ENCODE measurements around the gene METAP1D.
"Not testable (repeated sequence)": the region's sequence is repeated elsewhere in the genome, so short reads cannot be mapped to it uniquely, and the experiment has no call there.

METAP1D gene

DNA sequence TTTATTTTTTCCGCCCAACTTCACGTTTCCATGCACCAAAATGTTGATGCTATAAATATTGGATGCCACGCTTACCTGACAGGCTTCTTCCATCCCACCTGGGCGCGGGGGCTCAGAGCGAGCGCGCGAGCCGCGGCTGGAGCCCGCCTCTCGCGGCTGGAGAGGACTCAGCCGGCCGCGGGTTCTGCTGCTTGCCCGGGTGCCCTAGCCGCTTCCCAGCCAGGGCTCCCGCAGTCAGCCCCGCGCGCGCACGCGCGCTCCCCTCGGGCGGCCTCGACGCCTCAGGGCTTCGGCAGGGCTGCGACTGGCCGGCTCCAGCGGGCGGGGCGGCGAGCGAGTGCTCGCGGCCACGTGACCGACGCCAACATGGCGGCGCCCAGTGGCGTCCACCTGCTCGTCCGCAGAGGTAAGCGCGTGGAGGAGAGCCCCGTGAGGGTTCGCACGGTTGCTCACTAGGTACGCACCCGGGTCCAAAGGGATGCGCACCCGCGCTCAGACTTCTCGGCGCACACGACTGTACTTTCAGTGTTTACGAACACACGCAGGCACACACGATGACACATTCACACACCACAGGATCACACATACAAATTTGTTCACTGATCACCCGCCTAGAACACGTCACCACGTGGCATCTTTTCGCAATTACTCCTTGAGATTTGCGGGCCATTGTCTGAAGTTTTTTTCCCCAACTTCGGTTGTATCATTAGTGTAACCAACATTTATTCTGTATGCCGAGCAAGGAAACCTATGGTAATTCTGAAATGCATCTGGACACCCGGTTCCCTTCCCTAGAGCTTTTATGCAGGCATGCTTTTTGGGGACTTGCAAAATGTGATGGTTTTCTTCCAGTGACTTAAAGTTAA is at the start of gene METAP1D:
TSS of gene METAP1D (plus strand) at position 350 of the 866 bp plus-strand sequence. CDS start at position 367, 17 bp downstream.
- DNase-seq (ENCODE audit: low read depth) = peak; percentile 94

DNA sequence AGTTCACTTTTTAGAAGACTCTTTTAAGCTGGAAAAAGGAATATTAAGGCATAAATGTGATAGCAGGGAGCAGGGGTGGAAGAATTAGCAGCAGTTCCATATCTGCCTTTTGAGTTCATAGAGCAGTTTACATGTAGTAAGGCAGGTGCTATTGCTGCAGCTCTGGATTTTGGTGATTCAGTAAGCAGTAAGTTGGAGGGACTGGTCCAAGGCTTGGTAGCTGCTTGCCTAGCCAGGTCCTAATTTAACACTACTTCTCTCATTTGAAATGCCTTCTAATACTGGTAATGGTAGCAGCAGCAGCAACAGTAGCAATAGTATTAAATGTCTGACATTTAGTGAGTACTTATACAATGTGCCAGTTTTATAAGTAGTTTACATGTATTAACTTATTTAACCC is 47.5 kb upstream of the METAP1D start:
- DNase-seq (ENCODE audit: low read depth) = no peak

DNA sequence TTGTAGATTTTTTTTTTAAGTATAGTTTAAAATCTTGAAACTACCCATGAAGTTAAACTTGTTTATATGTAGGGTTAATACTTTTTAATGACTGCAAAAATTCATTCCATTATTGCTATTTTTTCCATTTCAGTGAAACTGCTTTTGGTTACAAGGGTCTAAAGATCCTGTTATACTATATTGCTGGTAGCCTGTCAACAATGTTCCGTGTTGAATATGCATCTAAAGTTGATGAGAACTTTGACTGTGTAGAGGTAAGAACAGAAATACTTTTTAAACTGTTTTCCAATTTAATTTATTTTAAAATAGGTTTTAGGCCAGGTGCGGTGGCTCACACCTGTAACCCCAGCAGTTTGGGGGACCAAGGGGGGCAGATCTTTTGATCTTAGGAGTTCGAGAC is 47.0 kb upstream of the METAP1D start:
- no peak for DNase-seq (ENCODE audit: low read depth)

- DNase-seq (ENCODE audit: low read depth) = no peak
Measured at GRCh38 chr2:171956135-171956825, 43.5 kb upstream of the METAP1D start.

GRCh38 chr2:171957061-171957460 is 42.7 kb upstream of the METAP1D start:
- DNase-seq (ENCODE audit: low read depth) = no peak

- DNase-seq (ENCODE audit: low read depth) = peak; percentile 81
Measured at GRCh38 chr2:171958475-171958874, 41.3 kb upstream of the METAP1D start.

DNA sequence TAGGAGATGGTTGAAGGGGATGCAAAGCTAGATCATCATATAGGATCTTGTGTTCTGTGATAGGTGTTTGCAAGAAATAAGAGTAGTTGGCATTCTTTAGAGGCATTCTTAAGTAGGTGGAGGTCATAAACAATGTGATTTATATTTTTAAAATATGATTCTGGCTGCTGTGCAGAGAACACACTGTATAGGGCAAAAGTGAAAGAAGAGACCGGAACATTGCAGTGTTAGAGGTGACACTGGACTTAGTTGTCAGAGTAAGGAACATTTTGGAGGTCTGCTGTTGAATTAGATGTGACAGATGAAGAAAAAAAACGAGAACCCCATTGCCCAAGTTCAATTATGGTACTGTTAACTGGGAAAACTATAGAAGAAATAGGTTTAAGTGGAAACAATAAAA is 39.8 kb upstream of the METAP1D start:
- DNase-seq (ENCODE audit: low read depth) = no peak

DNA sequence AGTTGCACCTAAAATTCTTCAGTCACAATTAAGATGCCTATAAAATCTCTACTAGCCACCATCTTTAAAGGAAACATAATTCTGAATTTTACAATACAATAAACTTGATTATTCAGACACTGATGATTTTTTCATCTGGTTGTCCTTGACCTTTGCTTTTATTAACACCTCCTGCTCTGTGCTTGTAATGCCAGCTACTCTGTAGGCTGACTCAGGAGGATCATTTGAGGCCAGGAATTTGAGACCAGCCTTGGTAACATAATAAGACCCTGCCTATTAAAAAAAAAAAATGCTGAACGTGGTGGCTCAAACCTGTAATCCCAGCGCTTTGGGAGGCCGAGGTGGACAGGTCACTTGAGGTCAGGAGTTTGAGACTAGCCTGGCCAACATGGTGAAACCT is 39.2 kb upstream of the METAP1D start:
- no peak for DNase-seq (ENCODE audit: low read depth)

DNA sequence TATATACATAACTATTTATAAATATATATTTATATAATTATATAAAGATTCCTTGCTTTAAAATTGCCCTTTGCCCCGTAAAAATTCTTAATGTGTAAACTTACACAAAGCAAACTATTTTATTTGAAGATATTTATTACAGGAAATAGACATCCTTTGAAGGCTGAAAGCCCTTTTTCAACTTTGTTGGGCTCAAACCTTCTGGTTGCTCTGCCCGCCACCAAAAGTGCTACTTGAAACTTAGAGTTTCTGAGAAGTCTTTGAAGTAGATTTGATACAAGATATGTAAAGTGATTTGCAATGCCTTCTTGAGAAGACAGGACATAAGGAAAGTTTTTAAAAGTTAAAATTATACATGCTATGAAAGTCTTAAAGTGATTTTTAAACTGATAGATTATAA is 36.6 kb upstream of the METAP1D start:
- no peak for DNase-seq (ENCODE audit: low read depth)

DNA sequence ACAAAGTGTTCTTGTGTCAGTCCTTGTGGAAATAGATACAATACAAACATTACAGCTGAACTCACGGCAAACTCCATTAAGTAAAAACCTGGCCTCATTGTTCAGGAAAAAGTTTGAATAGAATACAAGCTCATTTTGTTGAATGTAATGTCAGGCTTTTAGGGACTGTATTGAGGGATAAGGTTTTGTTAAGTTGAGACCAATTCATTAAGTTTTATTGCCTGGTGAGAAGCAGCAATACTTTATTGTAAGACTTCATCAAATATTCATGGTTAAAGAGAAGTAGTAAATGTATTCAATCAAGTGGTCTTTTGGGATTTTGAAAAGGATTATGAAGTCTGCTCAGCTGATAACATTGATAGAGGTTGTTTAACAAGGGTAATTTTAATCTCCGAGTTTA is 35.4 kb upstream of the METAP1D start:
- no peak for DNase-seq (ENCODE audit: low read depth)

- DNase-seq (ENCODE audit: low read depth) = no peak
Measured at GRCh38 chr2:171965238-171965637, 34.5 kb upstream of the METAP1D start.

DNA sequence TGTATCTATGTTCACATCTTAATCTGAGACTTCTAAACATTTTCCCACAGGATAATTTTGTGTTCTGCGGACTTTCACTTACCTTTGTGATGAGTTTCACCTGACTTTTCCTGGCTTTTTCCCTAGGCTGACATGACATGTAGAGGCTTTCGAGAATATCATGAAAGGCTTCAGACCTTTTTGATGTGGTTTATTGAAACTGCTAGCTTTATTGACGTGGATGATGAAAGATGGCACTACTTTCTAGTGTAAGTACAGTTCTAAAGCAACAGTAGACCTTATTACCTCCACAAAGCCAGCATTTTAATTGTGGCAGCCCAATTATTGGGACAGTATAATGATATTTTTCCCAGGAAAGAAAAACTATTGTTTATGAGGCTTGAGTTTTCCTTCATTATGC is 34.1 kb upstream of the METAP1D start:
- no peak for DNase-seq (ENCODE audit: low read depth)

DNA sequence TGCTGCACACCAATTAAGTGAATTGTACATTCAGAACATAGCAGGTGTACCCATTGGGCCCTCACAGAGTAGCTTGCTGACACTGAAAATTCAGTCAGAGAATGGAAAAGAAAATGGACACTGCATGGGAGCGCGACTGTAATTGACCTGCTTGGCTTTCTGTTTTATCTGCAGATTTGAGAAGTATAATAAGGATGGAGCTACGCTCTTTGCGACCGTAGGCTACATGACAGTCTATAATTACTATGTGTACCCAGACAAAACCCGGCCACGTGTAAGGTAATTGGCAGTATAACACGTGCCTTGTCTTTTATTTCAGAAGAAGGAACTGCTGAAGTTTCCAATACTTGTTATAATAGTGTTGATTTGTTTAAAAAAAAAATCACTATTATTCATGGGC is 33.5 kb upstream of the METAP1D start:
- no peak for DNase-seq (ENCODE audit: low read depth)

DNA sequence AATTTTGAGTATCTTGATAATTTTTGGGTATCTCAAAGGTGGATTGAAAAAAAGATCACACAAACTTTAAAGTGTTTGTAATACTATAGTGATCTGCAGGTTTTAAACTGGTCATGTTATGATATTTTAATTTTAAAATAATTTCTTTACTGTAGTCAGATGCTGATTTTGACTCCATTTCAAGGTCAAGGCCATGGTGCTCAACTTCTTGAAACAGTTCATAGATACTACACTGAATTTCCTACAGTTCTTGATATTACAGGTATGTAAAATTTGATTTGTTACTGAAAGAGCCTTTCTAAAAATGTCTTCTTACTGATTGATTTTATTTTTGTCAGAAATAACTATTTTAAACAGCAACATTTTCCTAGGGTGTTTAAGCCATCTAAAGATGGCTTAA is 33.1 kb upstream of the METAP1D start:
- no peak for DNase-seq (ENCODE audit: low read depth)

DNA sequence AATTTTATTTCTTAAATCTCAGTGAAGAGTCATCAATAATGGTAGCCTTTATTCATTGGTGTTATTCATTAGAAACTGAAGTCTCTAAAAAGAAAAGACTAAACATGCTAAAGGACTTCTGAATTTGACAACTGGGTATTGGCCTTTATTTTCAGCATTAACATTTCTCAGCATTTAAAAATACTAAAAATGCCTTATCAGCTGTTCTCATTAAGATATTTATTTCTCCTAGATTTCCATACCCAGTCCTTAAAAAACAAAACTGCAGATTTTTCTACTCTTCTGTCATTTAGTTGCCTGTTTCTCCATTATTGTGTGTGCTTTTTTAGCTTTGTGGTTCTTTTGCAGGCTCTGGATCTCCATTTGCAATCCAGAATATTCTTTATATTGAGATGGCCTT is 31.2 kb upstream of the METAP1D start:
- no peak for DNase-seq (ENCODE audit: low read depth)

GRCh38 chr2:171972329-171972982 is 27.3 kb upstream of the METAP1D start:
- no peak for DNase-seq (ENCODE audit: low read depth)

DNA sequence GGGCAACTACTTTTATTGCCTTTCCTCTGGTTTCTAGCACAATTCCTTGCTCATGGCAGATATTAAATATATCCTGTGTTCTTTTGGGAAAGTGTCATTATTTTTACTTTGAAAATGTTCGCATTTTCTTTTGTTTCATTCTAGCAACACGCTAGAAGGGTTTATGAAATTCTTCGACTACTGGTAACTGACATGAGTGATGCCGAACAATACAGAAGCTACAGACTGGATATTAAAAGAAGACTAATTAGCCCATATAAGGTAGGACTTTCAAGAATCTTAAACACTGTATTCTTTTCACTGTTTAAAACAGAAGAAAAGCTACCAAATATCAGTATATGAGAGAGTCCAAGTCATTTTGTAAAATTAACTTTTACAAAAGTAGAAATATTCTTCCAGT is 20.6 kb upstream of the METAP1D start:
- no peak for DNase-seq (ENCODE audit: low read depth)

DNA sequence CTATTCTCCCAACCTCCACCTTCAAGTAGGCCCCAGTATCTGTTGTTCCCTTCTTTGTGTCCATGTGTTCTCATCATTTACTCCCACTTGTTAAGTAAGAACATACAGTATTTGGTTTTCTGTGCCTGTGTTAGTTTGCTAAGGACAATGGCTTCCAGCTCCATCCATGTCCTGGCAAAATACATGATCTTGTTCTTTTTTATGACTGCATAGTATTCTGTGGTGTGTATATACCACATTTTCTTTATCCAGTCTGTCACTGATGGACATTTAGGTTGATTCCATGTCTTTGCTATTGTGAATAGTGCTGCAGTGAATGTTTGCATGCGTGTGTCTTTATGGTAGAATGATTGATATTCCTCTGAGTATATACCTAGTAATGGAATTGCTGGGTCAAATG is 15.8 kb upstream of the METAP1D start:
- not testable (repeated sequence) for DNase-seq (ENCODE audit: low read depth)

- no peak for DNase-seq (ENCODE audit: low read depth)
Measured at GRCh38 chr2:171985076-171985475, 14.7 kb upstream of the METAP1D start.

DNA sequence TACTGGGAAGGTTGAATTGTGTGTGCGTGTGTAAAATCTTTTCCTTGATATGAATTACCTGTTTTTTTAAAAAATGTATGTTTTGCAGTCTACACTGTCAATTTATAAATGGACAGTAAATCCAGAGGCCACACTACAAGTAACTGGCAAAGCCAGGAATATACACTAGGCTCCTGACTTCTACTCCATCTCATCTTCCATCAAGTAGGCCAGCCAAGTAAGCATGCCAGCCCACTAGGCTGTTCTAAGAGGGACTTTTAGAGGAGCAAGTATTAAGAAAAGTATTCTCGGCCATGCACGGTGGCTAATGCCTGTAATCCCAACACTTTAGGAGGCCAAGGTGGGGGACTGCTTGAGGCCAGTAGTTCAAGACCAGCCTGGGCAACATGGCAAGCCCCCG is 13.0 kb upstream of the METAP1D start:
- DNase-seq (ENCODE audit: low read depth) = no peak

DNA sequence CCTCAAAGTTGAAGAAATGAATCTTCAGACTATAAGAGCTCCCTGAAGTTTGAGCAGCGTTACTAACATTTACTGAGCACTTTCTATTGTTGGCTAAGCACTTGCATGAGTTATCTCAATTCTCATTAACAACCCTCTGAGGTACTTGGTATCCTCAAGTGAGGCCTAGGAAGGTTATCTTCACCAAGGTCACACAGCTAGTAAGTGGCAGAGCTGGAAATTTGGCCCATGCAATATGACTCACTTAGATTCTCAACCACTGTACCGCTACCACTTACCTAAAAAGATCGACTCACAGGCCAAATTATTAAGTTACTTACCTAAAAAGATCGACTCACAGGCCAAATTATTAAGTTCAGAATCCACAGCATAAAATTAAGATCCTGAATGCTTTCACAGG is 8.7 kb upstream of the METAP1D start:
- DNase-seq (ENCODE audit: low read depth) = no peak

DNA sequence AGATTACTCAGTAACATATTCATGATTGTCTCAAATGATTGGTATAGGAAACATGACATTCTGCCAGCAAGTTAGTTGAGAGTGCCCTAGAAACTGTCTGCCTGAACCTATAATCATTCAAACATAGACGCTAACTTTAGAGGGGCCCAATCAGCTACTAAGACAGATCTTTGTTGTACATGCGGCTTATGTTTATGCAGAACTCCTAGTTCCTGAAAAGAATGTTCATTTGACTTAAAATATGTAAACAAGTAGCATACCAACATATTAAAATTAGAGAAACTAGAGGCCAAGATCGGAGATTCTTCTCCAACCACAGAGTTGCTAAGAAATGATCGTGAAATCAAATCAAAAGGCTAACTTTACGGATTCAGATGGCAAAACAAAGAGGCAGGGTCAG is 4.2 kb upstream of the METAP1D start:
- peak; percentile 54 for DNase-seq (ENCODE audit: low read depth)

DNA sequence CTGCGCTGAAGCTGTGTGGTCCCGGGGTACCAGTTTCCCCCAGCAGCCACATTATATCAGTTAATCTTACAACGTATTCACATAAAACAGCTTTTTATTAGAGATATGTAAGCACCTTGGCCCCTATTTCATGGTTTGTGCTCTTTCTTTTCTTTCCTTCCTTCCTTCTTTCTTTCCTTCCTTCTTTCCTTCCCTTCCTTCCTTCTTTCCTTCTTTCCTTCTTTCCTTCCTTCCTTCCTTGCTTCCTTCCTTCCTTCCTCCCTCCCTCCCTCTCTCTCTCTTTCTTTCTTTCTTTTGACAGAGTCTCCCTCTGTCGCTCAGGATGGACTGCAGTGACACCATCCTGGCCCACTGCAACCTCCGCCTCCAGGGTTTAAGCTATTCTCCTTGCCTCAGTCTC is 3.7 kb upstream of the METAP1D start:
- no peak for DNase-seq (ENCODE audit: low read depth)

Measured in iris pigment epithelial cell (primary cell).